ENCODE data around the gene ERF. TPM values are rescaled to one million over a fixed set of nuclear protein-coding genes. Genes with fewer than 3 reads are reported as not detected.

The ERF gene
- total RNA-seq, 1 donor from 2014 or later = 48.1 TPM

DNA sequence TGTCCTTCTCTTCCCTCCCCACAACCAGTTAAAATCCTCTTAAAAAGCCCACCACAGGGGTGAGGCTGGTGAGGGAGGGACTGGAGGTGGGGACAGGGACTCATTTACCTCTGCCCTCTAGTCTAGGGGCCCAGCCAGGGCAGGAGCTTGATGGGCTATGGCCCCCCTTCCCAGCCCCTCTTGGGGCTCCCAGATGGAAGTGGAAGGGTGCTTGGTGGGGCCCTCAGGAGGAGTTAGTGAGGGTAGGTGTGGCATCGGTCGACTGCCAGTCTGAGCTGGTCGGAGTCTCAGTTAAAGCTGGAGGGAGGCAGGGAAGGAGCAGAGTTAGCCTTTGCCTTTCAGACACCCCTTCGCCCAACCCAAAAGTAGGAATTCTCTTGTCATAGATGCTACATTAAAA is 24.4 kb downstream of the ERF start:
- Mint-ChIP-seq H3K27me3 (no peaks in the 10 kb centered on the region), H3K36me3 (ENCODE audit: low read depth) (peaks cover 90% of the 10 kb centered on the region), H3K4me3 (no peak overlapping the region), H3K27ac (no peak overlapping the region), H3K4me1 (no peaks in the 10 kb centered on the region), H3K9me3 (no peaks in the 10 kb centered on the region)
- intact Hi-C loops (cut with micrococcal nuclease) = no loop called here
- POLR2A ChIA-PET = interaction anchor here (0.5 to 2.1 kb wide), 3 partner anchors 12 to 32 kb away, joined by 3 to 5 read pairs (median 4); partner anchors contain the start of gene GSK3A
- DNase-seq (no peak), ATAC-seq (ENCODE audit: low read depth) (no peak)
- CTCF ChIA-PET = no interaction called here
- TF ChIP-seq, protein P1, sequence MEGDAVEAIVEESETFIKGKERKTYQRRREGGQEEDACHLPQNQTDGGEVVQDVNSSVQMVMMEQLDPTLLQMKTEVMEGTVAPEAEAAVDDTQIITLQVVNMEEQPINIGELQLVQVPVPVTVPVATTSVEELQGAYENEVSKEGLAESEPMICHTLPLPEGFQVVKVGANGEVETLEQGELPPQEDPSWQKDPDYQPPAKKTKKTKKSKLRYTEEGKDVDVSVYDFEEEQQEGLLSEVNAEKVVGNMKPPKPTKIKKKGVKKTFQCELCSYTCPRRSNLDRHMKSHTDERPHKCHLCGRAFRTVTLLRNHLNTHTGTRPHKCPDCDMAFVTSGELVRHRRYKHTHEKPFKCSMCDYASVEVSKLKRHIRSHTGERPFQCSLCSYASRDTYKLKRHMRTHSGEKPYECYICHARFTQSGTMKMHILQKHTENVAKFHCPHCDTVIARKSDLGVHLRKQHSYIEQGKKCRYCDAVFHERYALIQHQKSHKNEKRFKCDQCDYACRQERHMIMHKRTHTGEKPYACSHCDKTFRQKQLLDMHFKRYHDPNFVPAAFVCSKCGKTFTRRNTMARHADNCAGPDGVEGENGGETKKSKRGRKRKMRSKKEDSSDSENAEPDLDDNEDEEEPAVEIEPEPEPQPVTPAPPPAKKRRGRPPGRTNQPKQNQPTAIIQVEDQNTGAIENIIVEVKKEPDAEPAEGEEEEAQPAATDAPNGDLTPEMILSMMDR (IDR thresholded peaks at IDR 0.05) = no peak

DNA sequence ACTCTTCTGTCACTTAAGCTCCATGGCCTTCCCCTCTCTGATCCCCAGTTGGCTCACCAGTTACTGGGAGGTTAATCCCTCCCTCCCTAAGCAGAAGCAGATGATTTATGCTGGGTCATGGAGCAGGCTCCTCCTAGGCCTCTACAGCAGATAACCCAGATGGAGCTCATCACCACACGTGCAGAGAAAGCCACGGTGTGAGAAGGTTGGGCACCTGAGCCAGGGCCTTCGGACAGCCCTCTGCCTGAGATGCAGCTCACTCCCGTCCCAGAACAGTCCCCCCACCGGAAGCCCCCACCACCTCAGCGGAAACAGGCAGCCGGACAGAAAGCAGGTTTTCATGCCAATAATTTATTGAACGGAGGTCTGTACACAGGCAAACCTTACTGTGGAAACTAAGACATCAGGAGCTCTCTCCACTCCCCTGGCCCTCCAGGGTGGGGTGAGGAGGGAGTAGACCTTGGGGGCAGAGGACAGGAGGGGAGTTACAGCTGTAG is 25.0 kb downstream of the ERF start:
- Mint-ChIP-seq H3K9me3 (no peaks in the 10 kb centered on the region), H3K4me1 (no peaks in the 10 kb centered on the region), H3K4me3 (no peak overlapping the region), H3K27ac (no peak overlapping the region), H3K27me3 (no peaks in the 10 kb centered on the region), H3K36me3 (ENCODE audit: low read depth) (peaks cover 89% of the 10 kb centered on the region)
- TF ChIP-seq, protein P1 (IDR thresholded peaks at IDR 0.05) = no peak
- ChIA-PET CTCF (interaction anchor here (2.0 kb wide), 1 partner anchor 41 kb away, joined by 5 read pairs; no protein-coding TSS in a partner anchor), POLR2A (interaction anchor here (0.8 to 2.1 kb wide), 5 partner anchors 9 to 253 kb away, joined by 3 to 5 read pairs (median 3); partner anchors contain the start of genes DEDD2 and GSK3A)
- ATAC-seq (ENCODE audit: low read depth) (no peak), DNase-seq (no peak)
- intact Hi-C loops (cut with micrococcal nuclease) = no loop called here

DNA sequence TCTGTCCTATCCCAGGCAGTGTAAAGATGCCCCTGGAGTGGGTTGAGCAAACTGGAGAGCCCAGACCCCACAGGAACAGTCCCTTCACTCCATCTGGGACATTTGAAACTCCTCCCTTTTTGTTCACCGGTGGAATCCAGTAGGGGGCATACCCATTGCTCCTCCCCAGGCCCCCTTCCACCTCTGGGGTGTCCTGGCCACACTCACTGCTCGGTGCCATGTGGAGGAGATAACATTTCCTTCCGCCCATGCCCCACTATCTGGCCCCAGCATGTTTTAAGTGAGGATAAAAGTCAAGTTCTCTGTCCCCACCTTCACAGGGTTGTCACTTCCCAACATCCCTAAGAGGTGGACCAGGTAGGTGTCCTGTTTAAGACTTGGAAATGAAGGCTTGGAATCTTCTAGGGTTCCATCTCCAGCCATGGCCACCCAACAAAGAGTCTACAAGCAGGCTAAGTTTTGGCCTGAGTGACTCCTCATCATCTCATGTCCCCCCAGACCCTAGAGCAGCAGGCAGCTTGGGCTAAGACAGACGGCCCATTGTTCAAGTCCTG is 25.6 kb downstream of the ERF start:
- Mint-ChIP-seq H3K27me3 (no peaks in the 10 kb centered on the region), H3K4me3 (no peak overlapping the region), H3K9me3 (no peaks in the 10 kb centered on the region), H3K36me3 (ENCODE audit: low read depth) (peaks cover 89% of the 10 kb centered on the region), H3K4me1 (no peaks in the 10 kb centered on the region), H3K27ac (no peak overlapping the region)
- ATAC-seq (ENCODE audit: low read depth) (no peak), DNase-seq (no peak)
- CTCF ChIA-PET = interaction anchor here (2.0 kb wide), 1 partner anchor 40 kb away, joined by 5 read pairs; no protein-coding TSS in a partner anchor
- intact Hi-C loops (cut with micrococcal nuclease) = no loop called here
- POLR2A ChIA-PET = interaction anchor here (0.8 to 2.1 kb wide), 5 partner anchors 9 to 253 kb away, joined by 3 to 5 read pairs (median 3); partner anchors contain the start of genes DEDD2 and GSK3A
- TF ChIP-seq, protein P1 (IDR thresholded peaks at IDR 0.05) = no peak

DNA sequence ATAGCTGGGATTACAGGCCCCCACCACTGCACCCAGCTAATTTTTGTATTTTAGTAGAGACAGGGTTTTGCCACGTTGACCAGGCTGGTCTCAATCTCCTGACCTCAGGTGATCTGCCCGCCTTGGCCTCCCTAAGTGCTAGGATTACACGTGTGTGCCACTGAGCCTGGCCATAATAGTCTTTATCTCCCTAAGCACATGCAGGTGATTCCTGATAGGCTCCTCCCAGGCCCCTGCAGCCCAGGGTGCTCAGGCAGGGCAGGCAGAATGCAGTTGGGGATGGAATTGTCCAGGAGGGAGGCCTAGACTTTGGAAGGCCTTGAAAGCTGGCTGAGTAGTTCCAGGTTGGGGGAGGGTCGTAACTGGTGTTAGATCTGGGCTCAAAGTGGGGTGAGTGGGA is 26.3 kb downstream of the ERF start:
- Mint-ChIP-seq H3K4me3 (no peak overlapping the region), H3K36me3 (ENCODE audit: low read depth) (peaks cover 85% of the 10 kb centered on the region), H3K9me3 (no peaks in the 10 kb centered on the region), H3K27ac (no peak overlapping the region), H3K27me3 (no peaks in the 10 kb centered on the region), H3K4me1 (no peaks in the 10 kb centered on the region)
- ATAC-seq (ENCODE audit: low read depth) (no peak), DNase-seq (no peak)
- TF ChIP-seq, protein P1 (IDR thresholded peaks at IDR 0.05) = no peak
- ChIA-PET CTCF (interaction anchor here (1.2 to 2.0 kb wide), 2 partner anchors 40 to 70 kb away, joined by 4 to 5 read pairs; no protein-coding TSS in a partner anchor), POLR2A (no interaction called here)
- intact Hi-C loops (cut with micrococcal nuclease) = no loop called here

DNA sequence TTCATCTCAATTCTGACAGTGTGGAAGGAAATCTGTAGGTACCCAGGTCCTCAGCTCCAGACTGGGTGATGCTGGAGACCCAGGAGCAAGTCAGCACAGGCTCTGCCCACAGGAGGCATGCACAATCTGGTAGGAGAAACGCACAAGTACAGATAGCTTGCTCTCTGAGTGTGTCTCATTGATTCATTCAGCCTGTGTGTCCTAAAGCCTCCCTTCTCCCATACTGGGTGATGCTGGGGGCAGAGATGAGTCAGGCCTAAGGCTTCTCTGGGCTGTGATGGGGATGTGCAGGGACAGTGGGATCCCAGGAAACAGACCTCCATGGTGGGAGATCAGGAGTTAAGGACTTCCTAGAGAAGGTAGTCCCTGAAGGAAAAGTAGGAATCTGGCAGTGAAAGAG is 28.0 kb downstream of the ERF start:
- ChIA-PET POLR2A (no interaction called here), CTCF (no interaction called here)
- no peak overlapping the region for H3K27ac Mint-ChIP-seq
- H3K9me3 Mint-ChIP-seq = no peaks in the 10 kb centered on the region
- H3K27me3 Mint-ChIP-seq = no peaks in the 10 kb centered on the region
- TF ChIP-seq, protein P1 (IDR thresholded peaks at IDR 0.05) = no peak
- intact Hi-C loops (cut with micrococcal nuclease) = no loop called here
- ATAC-seq (ENCODE audit: low read depth) (no peak), DNase-seq (no peak)
- H3K36me3 Mint-ChIP-seq (ENCODE audit: low read depth) = peaks cover 74% of the 10 kb centered on the region
- H3K4me3 Mint-ChIP-seq = no peak overlapping the region
- peaks cover 2% of the 10 kb centered on the region for H3K4me1 Mint-ChIP-seq

Data from activated B cell treated with CpG ODN at 0.5 μM for 24 hours (primary cell).